Measurements from ENCODE around the gene OR2T8. TPM values are rescaled to one million over a fixed set of nuclear protein-coding genes. Genes with fewer than 3 reads are reported as not detected.

The OR2T8 gene
- total and polyA plus RNA-seq, 10 of the 15 experiments (the other 5 are each of a cell fraction or from before 2014, with no cell fraction given): not detected

- no TSS peak for BruUV-seq (replicated peaks)
- SMC1A ChIA-PET (ENCODE audit: uncharacterized antibody, unreplicated experiment): no interaction called here
- no peaks in the 10 kb centered on the region for H4K20me1 ChIP-seq (ENCODE audit: control insufficient read depth, insufficient read depth)
- RAD21 ChIA-PET (ENCODE audit: unreplicated experiment): no interaction called here
- no peaks in the 10 kb centered on the region for H3K9me3 ChIP-seq (replicated peaks; ENCODE audit: control insufficient read depth, insufficient read depth, low read length)
- DNase-seq (ENCODE audit: low read depth, low spot score) (no peak), FAIRE-seq (no peak), ATAC-seq (no peak)
- no peak for TF ChIP-seq MTA2 (IDR thresholded peaks at IDR 0.05; ENCODE audit: low read depth)
- CTCF ChIA-PET: interaction anchor here (0.6 kb wide), 1 partner anchor 20 kb away, joined by 3 read pairs; no protein-coding TSS in a partner anchor
- no peaks in the 10 kb centered on the region for H3K4me1 ChIP-seq (ENCODE audit: control insufficient read depth, insufficient read depth, low read length)
- POLR2A ChIA-PET: no interaction called here
- no peaks in the 10 kb centered on the region for H3K27me3 ChIP-seq (replicated peaks in 1 of 2; ENCODE audit: control insufficient read depth in 2 of 2, insufficient read depth in 2 of 2, low read length in 1 of 2)
- H3K4me2 ChIP-seq (ENCODE audit: control insufficient read depth, insufficient read depth): no peak overlapping the region
- no peak overlapping the region for H2AFZ ChIP-seq (ENCODE audit: control insufficient read depth, low read depth, low read length)
- no peak overlapping the region for H3K27ac ChIP-seq (ENCODE audit: control insufficient read depth, insufficient read depth)
- in situ Hi-C loops (cut with MboI) (no loop called here), intact Hi-C loops (cut with micrococcal nuclease; ENCODE audit: unreplicated experiment) (no loop called here)
- 69% methylated on average over 1 of the region's 1 CpG for WGBS (ENCODE audit: insufficient coverage, insufficient replicate concordance, low lambda C conversion rate, missing lambda C conversion rate)
- no peak overlapping the region for H3K9ac ChIP-seq (ENCODE audit: control insufficient read depth, insufficient read depth, low read length)
- no peaks in the 10 kb centered on the region for H3K36me3 ChIP-seq (ENCODE audit: control insufficient read depth in 2 of 2, insufficient read depth in 2 of 2, low read length in 1 of 2)
- H3K79me2 ChIP-seq (ENCODE audit: control insufficient read depth, insufficient read depth, low read length): no peaks in the 10 kb centered on the region
- H3K4me3 ChIP-seq: no peak overlapping the region
These were observed 33.4 kb downstream of the OR2T8 start for GRCh38 chr1:247953408-247953807.

DNA sequence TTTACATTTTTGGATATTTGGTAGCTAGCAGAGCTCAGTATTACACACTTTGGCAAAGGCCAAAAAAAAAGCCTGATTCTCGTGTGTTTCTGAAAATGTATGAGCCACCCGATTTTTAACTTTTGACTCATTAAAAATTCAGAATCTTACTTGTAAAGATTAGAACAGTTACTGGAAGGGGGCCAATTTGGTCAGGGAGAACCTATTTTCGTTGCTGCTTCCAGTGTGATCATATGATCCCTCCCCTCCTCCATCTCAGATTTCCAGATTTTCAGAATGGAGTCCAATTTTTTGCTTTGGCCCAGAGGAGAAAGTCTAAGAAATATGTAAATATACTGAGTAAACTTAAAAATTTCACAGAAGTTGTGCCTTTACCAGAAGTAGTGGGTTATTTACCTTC is 41.7 kb downstream of the OR2T8 start:
- DNase-seq (ENCODE audit: low read depth, low spot score): no peak
- H3K4me3 ChIP-seq: no peak overlapping the region
- FAIRE-seq: no peak
- ATAC-seq: no peak
- ChIA-PET SMC1A (ENCODE audit: uncharacterized antibody, unreplicated experiment) (no interaction called here), CTCF (no interaction called here), RAD21 (ENCODE audit: unreplicated experiment) (no interaction called here), POLR2A (no interaction called here)
- 2% methylated on average over 3 of the region's 3 CpGs for WGBS (ENCODE audit: insufficient coverage, insufficient replicate concordance, low lambda C conversion rate, missing lambda C conversion rate)
- intact Hi-C loops (cut with micrococcal nuclease; ENCODE audit: unreplicated experiment): no loop called here
- no peak overlapping the region for H2AFZ ChIP-seq (ENCODE audit: control insufficient read depth, low read depth, low read length)
- in situ Hi-C loops (cut with MboI): no loop called here
- H3K79me2 ChIP-seq (ENCODE audit: control insufficient read depth, insufficient read depth, low read length): no peaks in the 10 kb centered on the region
- no peaks in the 10 kb centered on the region for H4K20me1 ChIP-seq (ENCODE audit: control insufficient read depth, insufficient read depth)
- H3K27ac ChIP-seq (ENCODE audit: control insufficient read depth, insufficient read depth): no peak overlapping the region
- no peaks in the 10 kb centered on the region for H3K36me3 ChIP-seq (ENCODE audit: control insufficient read depth in 2 of 2, insufficient read depth in 2 of 2, low read length in 1 of 2)
- H3K4me2 ChIP-seq (ENCODE audit: control insufficient read depth, insufficient read depth): no peak overlapping the region
- BruUV-seq (replicated peaks): no TSS peak
- no peaks in the 10 kb centered on the region; the same call in 2 of the 3 replicates for H3K9me3 ChIP-seq (replicated peaks; ENCODE audit: control insufficient read depth, insufficient read depth, low read length)
- H3K27me3 ChIP-seq (replicated peaks in 1 of 2; ENCODE audit: control insufficient read depth in 2 of 2, insufficient read depth in 2 of 2, low read length in 1 of 2): no peaks in the 10 kb centered on the region
- no peak overlapping the region for H3K9ac ChIP-seq (ENCODE audit: control insufficient read depth, insufficient read depth, low read length)
- H3K4me1 ChIP-seq (ENCODE audit: control insufficient read depth, insufficient read depth, low read length): peaks cover 6% of the 10 kb centered on the region
- TF ChIP-seq HDAC6 (IDR thresholded peaks at IDR 0.05; ENCODE audit: unreplicated experiment) (no peak), EZH2 (IDR thresholded peaks at IDR 0.05; ENCODE audit: borderline replicate concordance, control insufficient read depth, low read depth, low read length) (no peak), MEF2A (IDR thresholded peaks at IDR 0.05; ENCODE audit: insufficient read depth, low read depth, low read length) (no peak), MLLT1 (IDR thresholded peaks at IDR 0.05) (no peak), NFYB (IDR thresholded peaks at IDR 0.05; ENCODE audit: insufficient read depth, low read depth, low read length) (no peak), TCF12 (IDR thresholded peaks at IDR 0.05; ENCODE audit: low read depth, low read length) (no peak), PRDM15 (CRISPR knock-in tag; IDR thresholded peaks at IDR 0.05) (no peak), TCF7 (IDR thresholded peaks at IDR 0.05; ENCODE audit: borderline replicate concordance) (no peak)
